Activated naive CD4-positive, alpha-beta T cell (primary cell): ENCODE results near the gene PIGK.
"Not testable (repeated sequence)": the region's sequence is repeated elsewhere in the genome, so short reads cannot be mapped to it uniquely, and the experiment has no call there.

Source experiments
- DNase-seq, 4 experiments: peaks; one replicate each; lab custom pipeline; 2025; lab: John Stamatoyannopoulos, UW

PIGK gene

DNA sequence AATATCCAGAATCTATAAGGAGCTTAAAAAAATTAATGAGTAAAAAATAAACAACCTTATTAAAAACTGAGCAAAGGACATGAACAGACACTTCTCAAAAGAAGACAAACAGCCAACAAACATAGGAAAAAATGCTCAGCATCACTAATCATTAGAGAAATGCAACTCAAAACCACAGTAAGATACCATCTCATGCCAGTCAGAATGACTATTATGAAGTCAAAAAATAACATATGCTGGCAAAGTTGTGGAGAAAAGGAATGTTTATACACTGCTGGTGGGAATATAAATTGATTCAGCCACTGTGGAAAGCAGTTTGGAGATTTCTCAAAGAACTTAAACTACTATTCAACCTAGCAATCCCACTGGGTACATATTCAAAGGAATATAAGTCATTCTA is 25.3 kb downstream of the PIGK start:
- DNase-seq = no peak

DNA sequence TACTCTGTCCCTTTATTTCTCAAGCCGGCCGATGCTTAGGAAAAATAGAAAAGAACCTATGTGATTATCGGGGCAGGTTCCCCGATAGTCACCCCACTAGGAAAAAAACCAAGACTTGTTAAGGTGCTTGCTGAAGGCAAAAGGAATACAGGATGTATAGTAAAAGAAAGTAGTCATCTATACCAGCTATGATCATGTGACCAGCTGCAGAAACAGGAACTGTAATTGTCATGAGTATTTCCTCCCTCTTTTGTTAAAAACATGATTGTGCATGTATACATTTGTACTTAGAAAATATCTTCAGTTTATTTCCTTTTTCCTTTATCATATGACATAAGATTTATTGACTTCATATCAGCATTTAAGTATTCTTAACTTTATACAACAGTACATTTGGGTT is 30.5 kb downstream of the PIGK start:
- DNase-seq = no peak

DNA sequence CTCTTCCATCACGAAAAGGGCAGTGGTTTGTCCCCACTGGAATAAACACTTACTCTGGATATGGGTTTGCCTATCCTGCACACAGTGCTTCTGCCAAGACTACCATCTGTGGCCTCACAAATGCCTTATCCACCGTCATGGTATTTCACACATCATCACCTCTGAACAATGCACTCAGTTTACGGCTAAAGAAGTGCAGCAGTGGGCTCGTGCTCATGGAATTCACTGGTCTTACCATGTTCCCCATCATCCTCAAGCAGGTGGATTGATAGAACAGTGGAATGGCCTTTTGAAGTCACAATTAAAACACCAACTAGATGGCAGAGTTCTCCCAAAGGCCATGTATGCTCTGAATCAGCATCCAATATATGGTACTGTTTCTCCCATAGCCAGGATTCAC is 32.3 kb downstream of the PIGK start:
- not testable (repeated sequence) for DNase-seq

DNA sequence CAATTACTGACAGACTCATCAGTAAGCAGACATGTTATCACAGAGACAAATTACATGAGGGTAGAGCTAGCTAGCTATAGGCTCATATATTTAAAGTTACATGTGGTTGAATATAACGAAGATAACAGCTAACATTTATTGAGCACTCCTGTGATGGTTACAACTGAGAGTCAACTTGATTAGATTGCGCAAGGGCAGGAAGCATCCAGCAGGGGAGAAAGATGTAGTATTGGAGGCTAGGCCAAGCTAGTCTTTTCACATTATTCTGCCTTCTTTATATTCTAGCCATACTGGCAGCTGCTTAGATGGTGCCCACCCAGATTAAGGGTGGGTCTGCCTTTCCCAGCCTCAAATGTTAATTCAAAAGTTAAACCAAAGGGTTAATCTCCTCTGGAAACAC is 37.1 kb downstream of the PIGK start:
- no peak for DNase-seq

DNA sequence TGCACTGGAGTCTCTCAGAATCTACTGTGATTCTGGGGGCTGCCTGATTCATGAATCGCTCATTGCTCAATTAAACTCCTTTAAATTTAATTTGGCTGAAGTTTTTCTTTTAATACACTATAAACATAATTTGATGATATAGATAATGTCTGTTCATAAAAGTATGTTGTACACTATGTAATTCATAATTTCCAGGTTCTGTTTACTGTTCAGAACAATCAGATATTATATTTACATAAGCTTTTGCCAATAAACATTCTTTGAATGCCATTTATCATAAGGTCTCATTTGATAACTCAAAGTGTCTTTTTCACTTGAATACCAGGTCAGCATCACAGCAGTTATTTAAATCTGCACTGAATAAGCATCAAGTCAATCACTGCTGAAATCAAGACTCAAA is 39.6 kb downstream of the PIGK start:
- no peak for DNase-seq

DNA sequence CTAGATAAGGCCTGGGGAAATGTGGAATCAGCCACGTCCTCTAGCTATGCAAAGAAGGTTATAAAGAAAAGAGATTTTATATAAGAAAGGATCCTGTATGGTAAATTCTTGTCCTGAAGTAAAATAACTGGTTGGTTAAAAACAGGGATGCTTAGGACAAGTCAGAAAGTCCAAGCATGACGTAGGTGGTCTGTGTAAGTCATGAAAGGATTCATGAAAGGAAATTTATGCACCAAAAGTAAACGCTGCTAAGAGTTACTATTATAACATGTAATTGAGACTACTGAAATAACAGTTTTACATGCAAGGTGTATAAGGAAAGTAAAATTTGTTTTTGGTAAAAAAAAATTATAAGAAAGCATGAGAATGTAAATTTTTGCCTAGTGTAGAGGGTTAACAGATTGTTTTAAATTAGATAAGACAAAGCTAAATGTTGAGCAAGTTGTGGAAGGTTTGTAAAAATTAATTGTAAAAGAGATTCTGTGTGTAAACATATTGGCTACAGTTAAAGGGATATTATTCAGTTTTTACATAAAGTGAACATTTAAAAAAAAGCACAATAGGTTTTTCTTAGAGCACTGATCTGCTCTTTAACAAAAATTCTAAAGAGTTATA is 43.9 kb downstream of the PIGK start:
- DNase-seq = no peak

DNA sequence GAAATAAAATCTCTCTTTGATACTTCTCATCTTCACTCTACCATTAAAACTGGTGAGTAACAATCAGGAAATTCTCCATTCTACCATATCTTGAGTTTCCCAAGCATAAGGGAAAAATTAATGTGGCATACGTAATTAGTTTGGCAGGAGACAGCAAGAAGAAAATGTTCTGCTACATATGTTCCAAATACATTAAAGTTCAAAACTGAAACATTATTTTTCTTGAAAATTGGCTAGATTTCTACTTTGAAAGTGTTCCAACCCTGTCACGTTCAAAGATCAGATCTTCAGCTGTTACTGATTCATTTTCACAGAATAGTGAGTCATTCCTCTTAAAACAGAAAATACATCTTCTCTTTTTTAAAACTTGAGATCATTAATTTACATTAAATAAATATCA is 48.5 kb downstream of the PIGK start:
- no peak for DNase-seq

DNA sequence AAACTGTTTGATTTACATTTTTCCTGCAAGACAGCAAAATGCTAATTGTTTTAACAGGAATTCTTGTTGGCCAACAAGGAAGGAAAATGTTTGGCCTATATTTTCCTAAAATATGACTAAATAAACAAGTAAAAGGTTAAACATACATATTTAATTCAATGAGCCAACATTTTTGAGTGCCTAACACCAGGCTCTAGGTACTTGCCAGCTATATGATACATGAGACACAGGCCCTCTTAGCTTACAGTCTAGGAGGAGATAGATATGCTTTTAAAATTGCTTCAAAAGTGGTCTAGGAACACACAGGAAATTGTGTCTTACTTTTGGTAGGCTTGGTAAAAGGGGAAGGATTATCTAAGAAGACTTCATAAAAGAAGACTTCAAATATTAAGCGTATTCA is 50.9 kb downstream of the PIGK start:
- DNase-seq = no peak

DNA sequence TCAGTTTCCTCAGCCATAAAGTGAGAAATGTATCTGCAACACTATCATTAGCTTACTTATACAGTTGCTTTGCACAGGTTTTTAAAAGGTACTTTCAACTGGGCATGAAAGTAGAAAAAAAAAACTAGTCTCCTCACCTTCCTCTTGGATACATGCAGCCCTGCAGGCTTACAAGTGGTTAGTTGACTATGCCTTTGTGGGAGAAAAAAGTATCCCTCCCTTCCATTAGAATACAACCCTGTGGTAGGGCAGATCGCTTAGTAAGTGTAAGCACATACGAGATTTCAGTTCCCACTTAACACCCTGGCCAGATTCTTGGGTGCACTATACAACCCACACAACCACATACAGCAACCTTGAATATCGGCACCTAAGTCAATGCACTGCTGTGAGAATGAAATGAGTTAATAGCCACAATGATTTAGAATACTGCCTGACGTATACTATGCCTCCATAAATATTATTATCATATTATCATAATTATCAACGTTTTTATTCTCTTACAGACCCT is 54.7 kb downstream of the PIGK start:
- DNase-seq = no peak

DNA sequence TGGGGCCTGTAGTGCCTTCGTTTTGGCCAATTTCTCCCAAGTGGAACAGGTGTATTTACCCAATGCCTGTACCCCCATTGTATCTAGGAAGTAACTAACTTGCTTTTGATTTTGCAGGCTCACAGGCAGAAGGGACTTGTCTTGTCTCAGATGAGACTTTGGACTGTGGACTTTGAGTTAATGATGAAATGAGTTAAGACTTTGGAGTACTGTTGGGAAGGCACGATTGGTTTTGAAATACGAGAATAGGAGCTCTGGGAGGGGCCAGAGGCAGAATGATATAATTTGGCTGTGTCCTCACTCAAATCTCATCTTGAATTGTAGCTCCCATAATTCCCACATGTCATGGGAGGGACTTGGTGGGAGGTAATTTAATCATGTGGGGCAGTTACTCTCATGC is 59.5 kb downstream of the PIGK start:
- not testable (repeated sequence) for DNase-seq

DNA sequence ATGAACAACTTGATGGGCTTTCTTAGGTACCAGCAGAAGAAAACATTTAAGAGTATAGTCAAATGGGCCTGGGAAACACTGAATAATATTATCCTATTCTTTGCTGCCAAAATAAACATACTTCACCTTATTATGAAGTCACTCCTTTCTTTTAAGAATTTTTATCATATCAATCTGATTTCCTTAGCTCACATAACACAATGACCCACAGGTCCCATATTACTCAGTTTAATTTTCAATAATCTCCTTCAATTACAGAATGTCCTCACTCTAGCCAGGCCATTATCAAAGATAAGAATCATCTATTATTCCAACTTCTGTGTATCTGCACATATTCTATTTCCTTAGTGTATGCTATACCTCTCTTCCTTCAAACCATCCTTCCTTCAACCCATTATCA is 63.0 kb downstream of the PIGK start:
- no peak for DNase-seq

DNA sequence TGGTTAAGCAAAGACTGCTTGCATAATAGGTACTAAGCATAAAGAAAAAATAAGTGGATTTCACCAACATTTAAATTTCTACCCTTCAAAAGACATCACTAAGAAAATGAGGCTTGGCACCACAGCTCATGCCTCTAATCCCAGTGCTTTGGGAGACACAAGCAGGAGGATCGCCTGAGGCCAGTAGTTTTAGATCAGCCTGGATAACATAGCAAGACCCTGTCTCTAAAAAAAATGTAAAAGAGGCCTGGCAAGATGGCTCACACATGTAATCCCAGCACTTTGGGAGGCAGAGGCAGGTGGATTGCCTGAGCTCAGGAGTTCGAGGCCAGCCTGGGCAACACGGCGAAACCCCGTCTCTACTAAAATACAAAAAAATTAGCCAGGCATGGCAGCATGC is 73.0 kb downstream of the PIGK start:
- no peak for DNase-seq

DNA sequence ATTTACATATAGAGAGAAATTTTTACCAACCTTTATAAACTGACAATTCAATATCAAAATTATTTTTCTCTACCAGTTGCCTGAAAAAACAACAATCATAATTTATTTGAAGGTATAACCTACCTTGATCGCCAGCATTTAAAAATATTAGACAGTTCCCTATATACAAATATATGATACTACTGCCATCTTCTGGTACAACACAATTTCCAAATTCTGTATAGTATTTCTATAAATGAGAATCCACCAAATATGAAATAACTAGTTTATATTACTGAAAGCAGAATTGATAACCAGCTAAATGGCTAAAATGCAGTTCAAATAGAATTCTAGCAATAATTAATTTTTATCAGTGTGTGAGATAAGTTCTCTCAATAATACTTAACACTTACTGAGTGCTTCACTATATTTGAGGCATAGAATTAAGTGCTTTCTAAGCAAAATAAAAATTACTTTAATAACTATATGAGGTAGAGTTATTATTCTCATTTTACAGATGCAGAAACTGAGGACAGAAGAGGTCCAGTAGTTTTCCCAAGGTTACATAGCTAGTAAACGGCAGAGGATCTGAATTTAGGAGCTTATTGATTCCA is 75.6 kb downstream of the PIGK start:
- no peak for DNase-seq

DNA sequence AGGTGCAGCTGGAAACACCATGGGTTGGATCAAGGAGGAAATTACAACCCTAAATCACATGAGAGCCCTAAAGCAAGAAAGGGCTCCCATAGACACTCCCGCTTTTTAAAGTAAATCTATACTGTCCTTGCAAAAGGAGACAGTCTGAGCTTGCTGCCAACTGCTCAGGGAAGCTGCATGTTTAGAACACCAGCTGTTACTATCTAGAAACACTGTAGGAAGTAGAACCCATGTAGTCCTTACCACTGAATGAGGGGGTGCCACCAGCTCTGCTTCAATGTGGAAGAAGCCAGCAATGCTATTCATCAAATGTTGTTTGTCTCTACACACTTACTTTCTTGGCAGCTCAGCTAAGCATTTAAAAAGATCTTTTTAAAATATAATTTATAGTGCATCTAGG is 79.8 kb downstream of the PIGK start:
- DNase-seq = no peak

DNA sequence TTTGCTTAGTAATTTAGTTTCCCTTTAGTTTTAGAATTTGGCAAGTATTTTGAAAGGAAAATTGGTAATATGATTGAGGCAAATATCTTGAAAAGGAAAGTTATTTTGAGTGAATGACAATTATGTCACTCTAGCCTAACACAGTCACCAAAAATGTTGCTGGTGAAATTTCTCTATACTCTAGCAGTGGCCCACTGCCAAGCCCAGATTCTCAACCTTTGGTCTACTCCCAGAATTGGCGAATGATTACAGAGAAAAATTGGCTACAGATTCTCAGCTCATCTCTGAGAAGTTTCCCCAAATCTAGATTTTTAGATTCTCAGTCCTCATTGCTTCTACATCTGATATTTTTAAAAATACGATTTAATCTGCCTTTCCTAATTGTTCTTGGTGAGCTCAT is 84.9 kb downstream of the PIGK start:
- no peak for DNase-seq

DNA sequence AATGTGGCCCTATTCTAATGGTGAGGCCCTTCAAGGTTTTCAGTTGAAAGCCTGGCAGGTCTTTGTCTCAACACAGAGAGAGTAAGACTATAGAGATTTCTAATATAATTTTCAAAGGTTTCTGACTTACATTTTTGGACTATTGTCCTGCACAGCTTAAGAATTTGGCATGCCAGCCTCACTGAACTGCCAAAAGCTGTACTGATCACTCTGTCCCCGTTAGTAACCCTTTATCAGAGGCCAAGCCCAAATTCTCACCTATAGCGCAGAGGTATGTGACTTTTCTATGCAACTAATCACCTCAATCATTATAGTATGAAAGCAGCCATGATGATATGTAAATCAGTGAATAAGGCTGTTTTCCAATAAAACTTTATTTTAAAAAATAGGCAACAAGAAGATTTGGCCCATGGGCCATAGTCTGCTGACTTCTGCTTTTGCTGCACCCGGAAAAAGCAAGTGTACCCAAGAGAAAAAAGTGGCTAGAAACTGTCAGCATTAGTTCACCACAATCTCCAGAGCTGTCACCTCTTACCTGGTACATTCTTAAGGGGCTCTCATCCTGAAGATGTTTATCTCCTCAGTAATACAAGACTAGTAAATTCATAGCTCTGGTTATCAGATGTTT is 85.4 kb downstream of the PIGK start:
- no peak for DNase-seq

DNA sequence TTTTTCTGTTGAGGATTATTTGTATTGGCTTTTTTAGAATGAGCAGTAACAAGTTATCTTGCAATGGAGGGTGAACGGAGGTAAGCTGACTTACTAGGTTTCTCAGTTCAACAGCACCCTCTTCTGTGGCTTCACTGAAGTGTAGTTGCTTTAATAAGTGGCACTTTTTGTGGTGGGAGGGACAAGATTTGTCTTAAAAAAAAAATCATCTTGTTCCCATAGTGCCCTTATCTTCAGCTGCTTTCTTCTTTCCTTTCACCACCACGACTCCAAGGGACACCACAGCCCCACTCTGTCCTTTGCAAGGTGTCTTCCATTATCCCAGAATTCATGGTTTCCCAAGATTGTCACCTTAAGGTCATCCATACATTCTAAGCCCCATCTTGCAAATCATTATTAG is 92.9 kb downstream of the PIGK start:
- no peak for DNase-seq

DNA sequence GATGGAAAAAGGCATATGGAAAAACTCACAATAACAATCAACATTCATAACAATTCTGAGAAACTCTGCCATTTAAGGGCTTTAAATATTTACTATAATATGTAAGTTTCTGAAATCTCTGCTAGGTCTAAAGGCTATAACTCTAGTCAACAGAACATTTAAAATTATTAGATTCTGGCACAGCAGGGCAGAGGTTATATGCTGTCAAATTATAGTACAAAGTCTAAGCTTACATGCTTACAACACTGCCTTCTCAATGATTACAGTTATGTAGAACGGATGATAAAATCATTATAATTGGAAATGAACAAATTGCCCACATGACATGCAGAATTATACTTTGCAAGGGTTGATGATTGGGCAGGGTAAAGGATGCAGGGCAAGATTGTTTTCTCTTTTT is 97.7 kb downstream of the PIGK start:
- no peak for DNase-seq

DNA sequence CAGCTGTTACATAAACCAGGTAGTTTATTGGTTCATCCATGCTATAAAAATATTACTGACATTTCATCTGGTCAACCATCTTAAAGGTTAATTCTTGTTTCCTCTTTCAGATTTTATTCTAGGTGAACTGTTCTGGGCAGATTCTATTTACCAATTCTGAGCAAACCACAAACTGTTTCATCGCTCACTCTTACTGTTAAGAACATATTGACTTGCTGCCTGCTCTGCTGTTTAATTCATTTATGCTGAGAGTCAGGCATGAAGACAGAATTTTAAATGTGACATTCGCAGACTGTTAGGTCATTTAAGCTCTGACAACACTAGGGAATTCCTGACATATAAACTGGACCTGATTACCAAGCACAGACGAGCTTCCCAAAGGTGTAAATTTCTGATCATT is 98.3 kb downstream of the PIGK start:
- DNase-seq = no peak

DNA sequence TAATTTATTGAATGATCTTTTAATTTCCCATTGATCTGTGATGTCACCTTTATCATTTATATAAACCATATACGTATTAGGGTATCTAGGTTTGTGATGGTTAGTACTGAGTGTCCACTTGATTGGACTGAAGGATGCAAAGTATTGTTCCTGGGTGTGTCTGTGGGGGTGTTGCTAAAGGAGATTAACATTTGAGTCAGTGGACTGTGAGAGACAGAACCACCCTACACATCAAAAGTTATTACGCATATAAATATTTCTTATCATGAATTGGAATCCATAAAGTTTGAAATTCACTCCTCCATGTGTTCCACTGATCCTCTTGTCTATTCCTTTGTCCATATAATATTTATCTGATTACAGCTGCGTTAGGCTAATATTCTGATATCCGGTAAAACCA is 100.5 kb downstream of the PIGK start:
- DNase-seq = no peak

DNA sequence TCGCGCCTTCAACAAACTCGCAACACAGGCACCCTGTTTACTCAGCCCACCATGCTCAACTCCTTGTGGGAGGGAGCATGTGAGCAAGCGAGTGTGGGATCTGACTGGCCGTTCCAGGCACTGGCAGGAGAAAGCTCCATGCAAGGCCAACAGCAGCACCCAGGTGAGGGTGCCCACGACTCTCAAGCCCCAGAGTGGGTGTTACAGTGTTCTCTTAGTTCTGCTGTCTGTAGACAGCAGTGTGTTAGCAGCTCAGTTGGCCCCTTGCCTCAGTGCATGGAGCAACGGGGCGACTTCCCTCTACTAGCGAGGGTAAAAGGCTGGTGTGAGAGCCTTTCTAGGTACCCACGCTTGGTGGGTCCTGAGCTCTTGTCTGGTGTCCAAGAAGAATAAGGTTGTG is 114.6 kb downstream of the PIGK start:
- no peak for DNase-seq

DNA sequence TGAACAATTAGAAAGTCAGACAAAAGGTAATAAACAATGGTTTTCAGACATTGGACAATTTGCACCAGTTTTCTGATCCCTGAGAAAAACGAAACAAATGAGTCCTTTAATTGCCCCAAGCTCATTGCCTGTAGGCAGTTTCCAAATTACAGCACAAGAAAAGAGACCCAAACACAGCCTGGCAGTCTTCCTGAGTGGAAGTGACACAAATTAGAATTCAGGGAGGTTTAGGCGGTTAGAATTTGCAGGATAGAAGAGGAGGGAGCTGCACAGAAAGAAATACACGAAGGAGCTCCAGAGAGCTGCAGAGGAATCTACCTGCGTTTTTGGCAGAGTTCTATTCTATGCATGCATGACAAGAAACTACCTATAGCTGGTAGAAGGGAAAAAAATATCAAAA is 115.7 kb downstream of the PIGK start:
- DNase-seq = no peak

DNA sequence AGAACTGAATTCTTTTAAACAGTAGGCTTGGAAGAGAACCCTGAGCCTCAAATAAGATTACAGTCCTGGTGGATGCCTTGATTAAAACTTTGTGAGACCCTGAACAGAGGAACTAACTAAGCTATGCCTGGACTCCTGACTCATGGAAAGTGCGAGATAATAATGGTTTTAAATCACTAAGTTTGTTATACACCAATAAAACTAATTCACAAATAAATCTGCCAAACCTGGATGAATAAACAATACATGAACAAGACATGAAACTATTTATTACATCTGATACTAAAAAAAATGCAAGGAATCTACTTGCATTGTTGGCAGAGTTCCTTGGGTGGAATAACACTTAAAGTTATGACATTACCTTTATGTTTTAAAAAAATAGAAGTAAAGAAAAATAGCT is 118.4 kb downstream of the PIGK start:
- no peak for DNase-seq
